KG1 (cell line): Measurements from ENCODE around the gene ZZZ3.
"Not testable (repeated sequence)": the region's sequence is repeated elsewhere in the genome, so short reads cannot be mapped to it uniquely, and the experiment has no call there.

Source experiments
- DNase-seq: peaks from one replicate; lab custom pipeline; 2025; lab: John Stamatoyannopoulos, UW

Gene ZZZ3

GRCh38 chr1:77670330-77670729 lies 12.1 kb downstream of the ZZZ3 start:
- no peak for DNase-seq

DNA sequence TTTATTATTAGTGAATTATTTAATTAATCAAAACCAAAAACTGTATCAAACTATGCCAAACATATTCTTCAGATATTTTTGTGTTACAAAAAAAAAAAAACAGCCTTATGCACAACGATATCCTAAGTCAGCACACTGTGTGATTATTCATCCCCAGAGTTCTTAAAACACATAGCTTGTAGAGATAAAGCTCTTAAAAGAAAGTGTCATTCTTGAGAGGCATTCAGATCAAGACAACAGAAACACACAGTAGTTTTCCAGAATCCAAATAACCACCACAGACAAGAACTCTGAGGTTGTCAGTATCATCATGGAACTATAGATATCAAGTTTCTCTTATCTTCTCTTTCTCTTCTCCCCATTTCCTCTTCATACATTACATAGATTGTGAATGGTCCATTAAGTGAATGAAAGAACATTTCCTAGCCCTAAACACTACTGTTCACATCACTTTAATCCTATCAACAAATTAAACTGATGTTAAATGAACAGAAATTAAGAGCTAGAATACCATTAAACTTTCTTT lies 13.5 kb downstream of the ZZZ3 start:
- no peak for DNase-seq

DNA sequence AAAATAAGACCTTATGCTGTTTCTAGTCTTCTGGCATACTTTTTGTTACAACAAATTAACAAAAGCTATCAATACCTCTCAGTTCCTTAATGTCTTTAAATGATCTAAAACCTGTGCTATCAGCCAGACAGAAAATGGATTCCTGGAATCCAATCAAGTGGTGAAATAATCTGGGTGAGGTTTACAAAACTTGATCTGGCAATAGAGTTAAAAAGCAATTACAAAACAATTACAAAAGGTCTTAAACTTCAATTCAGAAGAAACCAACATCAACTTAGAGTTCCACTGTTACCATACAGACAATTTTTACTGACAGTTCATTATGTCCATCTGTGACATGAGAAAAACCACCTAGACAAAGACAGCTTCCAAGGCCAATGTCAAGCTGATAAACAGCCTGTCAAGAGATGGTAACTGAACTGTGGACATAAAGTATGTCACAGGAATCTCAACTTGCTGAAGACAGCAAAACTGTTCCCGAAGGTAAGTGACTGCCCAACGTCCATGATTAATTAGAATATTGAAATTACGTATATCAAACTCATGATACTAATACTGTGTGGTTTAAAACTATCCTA lies 17.4 kb downstream of the ZZZ3 start:
- DNase-seq, result no peak

DNA sequence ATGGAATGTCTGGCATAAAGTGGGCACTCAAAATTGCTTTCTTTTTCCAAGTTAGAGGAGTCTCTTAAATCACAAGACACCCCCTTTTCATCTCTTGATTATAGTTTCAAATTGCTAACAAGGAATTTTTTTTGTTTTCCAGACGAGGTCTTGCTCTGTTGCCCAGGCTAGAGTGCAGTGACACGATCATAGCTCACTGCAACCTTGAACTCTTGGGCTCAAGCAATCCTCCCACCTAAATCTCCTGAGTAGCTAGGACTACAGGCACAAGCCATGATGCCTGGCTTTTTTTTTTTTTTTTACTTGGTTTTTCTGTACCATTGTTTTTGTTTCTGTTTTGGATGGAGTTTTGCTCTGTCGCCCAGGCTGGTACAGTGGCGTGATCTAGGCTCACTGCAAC lies 20.8 kb downstream of the ZZZ3 start:
- DNase-seq, result no peak

GRCh38 chr1:77659879-77660593 lies 22.4 kb downstream of the ZZZ3 start:
- no peak for DNase-seq

GRCh38 chr1:77658271-77658670 lies 24.2 kb downstream of the ZZZ3 start:
- DNase-seq, result no peak

DNA sequence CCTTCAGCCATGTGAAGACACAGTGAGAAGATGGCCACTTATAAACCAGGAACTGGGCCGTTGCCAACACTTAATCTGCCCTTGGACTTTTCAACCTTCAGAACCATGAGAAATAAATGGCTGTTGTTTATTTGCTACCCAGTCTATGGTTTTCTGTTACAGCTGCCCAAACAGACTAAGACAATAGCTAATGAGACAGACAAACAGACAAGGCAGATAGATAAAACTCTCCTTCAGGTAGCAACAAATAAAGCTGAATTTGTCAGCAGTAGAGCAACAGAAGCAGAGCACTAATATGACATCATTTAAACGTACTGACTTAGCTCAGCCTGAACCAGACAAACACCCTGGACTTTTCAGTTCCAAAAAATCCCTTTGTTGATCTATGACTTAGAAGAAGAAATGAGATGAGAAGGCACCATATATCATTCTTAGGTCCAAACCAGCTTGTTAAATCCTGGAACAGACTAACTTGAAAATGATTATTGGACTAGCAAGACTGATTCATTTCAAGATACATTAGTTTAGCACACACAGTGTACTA lies 27.0 kb downstream of the ZZZ3 start:
- no peak for DNase-seq

DNA sequence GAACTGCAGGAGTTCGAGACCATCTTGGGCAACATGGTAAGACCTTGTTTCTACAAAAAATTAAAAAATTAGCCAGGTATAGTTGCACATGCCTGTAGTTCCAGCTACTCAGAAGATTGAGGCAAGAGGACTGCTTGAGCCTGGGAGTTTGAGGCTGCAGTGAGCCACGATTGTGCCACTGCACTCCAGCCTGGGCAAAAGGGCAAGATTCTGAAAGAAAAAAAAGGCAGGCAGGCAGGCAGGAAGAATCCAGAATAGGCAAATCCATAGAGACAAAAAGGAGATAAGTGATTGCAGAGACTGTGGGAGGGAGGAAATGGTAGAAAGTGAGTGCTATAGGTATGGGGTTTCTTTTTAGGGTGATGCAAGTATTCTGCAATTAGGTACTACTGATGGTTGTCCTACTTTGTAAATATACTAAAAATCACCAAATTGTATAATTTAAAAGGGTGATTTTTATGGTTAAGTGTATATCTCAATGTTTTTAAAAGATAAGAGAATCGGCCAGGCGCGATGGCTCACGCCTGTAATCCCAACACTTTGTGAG lies 29.4 kb downstream of the ZZZ3 start:
- no peak for DNase-seq

DNA sequence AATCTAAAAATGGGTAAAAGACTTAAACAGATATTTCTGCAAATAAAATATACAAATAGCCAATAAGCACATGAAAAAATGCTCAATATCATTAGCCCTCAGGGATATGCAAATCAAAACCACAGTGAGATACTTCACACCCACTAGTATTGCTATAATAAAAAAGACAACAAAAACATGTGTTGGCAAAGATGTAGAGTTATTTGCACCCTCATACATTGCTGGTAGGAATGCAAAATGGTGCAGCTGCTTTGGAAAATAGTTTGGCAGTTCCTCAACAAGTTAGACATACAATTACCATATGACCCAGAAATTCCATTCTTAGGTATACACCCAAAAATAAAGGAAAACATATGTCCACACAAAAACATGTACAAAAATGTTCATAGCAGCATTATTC lies 30.2 kb downstream of the ZZZ3 start:
- no peak for DNase-seq

- no peak for DNase-seq
Observed at GRCh38 chr1:77649127-77649526, 33.3 kb downstream of the ZZZ3 start.

- not testable (repeated sequence) for DNase-seq
Observed at GRCh38 chr1:77646224-77646623, 36.2 kb downstream of the ZZZ3 start.

DNA sequence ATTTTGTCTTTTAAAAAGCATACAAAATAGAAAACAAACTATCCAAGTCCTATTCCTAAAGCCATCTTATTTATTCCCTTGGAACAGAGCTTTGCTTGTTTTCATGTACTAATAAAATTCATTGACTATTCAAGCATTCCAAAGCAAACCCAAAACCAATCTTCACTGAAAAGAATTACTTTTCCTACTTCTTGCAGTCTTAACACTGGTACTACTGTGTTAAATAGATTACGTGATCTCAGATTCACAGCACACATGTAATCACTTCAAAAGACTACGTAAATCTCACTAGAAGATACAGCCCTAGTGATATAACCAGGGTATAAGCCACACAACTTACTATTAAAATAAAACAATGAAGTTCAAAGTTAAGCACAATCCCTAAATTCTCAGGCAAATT lies 39.0 kb downstream of the ZZZ3 start:
- no peak for DNase-seq

DNA sequence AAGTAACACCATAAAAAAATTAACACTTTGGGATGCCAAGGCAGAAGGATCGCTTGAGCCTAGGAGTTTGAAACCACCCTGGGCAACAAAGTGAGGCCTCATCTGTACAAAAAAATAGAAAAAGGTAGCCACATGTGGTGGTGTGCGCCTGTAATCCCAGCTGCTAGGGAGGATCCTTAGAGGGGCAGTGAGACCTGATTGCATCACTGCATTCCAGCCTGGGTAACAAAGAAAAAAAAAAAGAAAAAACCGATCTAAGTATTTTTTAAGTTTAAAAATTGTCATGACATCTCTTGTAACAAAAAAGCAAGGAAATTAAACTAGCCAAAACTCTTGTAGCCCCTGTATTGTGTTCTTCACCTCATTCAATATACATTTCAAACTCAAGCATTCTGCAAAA lies 39.5 kb downstream of the ZZZ3 start:
- DNase-seq, result no peak

DNA sequence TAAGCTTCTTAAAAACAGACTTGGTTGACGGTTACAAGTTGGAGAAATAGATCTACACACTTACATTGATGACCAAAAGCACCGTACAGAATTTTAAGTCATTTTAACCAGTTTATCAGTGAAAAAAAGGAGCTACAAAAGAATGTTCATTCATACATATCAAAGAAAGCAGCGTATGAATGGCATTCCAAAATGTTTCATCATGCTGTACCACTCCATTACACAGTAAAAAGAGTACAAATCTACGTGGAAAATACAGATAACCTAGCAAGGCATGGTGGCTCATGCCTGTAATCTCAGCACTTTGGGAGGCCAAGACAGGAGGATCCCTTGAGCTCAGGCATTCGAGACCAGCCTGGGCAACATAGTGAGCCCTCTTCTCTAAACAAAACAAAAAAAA lies 40.3 kb downstream of the ZZZ3 start:
- DNase-seq, result no peak

GRCh38 chr1:77639557-77640069 lies 42.8 kb downstream of the ZZZ3 start:
- DNase-seq, result no peak

DNA sequence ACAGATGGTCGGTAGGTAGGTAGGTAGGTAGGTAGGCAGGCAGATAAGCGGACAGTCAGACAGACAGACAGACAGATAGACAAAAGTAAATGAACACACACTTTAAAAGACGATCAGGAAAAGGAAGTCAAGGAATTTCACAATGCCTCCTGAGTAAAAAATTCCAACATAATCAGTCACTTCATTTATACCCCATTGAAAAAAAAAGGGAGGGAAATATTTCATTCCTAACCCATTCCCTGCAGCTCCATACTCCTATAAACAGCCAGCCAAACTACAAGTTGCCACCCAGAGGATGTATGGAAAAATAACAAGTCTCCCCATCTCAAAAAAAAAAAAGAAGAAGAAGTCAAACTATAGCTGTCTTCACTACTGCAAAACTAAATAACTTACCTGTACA lies 43.4 kb downstream of the ZZZ3 start:
- DNase-seq, result no peak

GRCh38 chr1:77636864-77637263 lies 45.6 kb downstream of the ZZZ3 start:
- DNase-seq, result no peak
